Right atrium auricular region (tissue), 2 donors: Measurements from ENCODE around the gene SIPA1L3. TPM values are rescaled to one million over a fixed set of nuclear protein-coding genes. Genes with fewer than 3 reads are reported as not detected.
A peak's percentile ranks its signal among the peaks of the same experiment; 100 is the strongest.

ENCODE experiments used
- DNase-seq: peaks from one replicate; pipeline ENCODE4 v3.0.0-alpha.2; 2019; ENCODE audit warnings: low spot score
- H3K27ac ChIP-seq, 2 donors: fragments of 200-600 bp; sonication (generic); 1 replicate in 1 of 2; 2 replicates in 1 of 2; pipeline ENCODE4 v1.5.1; 2016 to 2019
- H3K27me3 ChIP-seq, 2 donors: fragments of 200-600 bp; sonication (generic); one replicate each; pipeline versions ENCODE4 v1.5.1 to v1.6.0; 2017 to 2019
- H3K36me3 ChIP-seq: fragments of 200-600 bp; sonication (generic); one replicate; pipeline ENCODE4 v1.5.1; 2016
- H3K4me1 ChIP-seq, 2 donors: fragments of 200-600 bp; sonication (generic); one replicate each; pipeline versions ENCODE4 v1.5.1 to v1.6.0; 2017 to 2019
- H3K4me3 ChIP-seq, 2 donors: fragments of 200-600 bp; sonication (generic); 1 replicate in 1 of 2; 2 replicates in 1 of 2; pipeline ENCODE4 v1.5.1; 2017 to 2019; ENCODE audit warnings: mild to moderate bottlenecking in 1 of 2, moderate library complexity in 1 of 2
- H3K9me3 ChIP-seq, 2 donors: fragments of 200-600 bp; sonication (generic); one replicate each; pipeline ENCODE4 v1.5.1; 2019
- CTCF ChIP-seq, 2 donors: fragments of 200-600 bp; sonication (generic); IDR thresholded peaks; one replicate each; pipeline ENCODE4 v1.5.1; 2019; ENCODE audit warnings: antibody characterized with exemption in 2 of 2
- total RNA-seq, 2 donors: library from RNA; depleted of rRNA; stranded (reverse); fragments of >200 nt; gene quantifications; one replicate each; pipeline ENCODE4 v1.1.0, GENCODE V29; 2016

SIPA1L3 gene
- total RNA-seq, 2 donors from 2014 or later = 10.7 to 19.6 TPM

GRCh38 chr19:37991841-37992248, 84.8 kb downstream of the SIPA1L3 start:
- DNase-seq = no peak
- TF ChIP-seq CTCF (IDR thresholded peaks at IDR 0.05) = no peak
- H3K27me3 ChIP-seq = no peaks in the 10 kb centered on the region

GRCh38 chr19:37992761-37993160, 85.8 kb downstream of the SIPA1L3 start:
- TF ChIP-seq CTCF (IDR thresholded peaks at IDR 0.05) = no peak
- Histone ChIP-seq H3K4me1 (no peaks in the 10 kb centered on the region), H3K4me3 (no peak overlapping the region), H3K36me3 (no peaks in the 10 kb centered on the region), H3K9me3 (no peaks in the 10 kb centered on the region), H3K27me3 (no peaks in the 10 kb centered on the region), H3K27ac (no peak overlapping the region)
- no peak for DNase-seq

More at GRCh38 chr19:37991841-37992248, 84.8 kb downstream of the SIPA1L3 start:
- Histone ChIP-seq H3K4me1 (no peaks in the 10 kb centered on the region), H3K9me3 (no peaks in the 10 kb centered on the region), H3K4me3 (no peak overlapping the region), H3K36me3 (no peaks in the 10 kb centered on the region), H3K27ac (no peak overlapping the region)

- no peak for DNase-seq
- Histone ChIP-seq H3K4me1 (peaks cover 0 to 19% of the 10 kb centered on the region in 2 donors), H3K9me3 (no peaks in the 10 kb centered on the region), H3K4me3 (no peak overlapping the region), H3K27ac (no peak overlapping the region), H3K36me3 (no peaks in the 10 kb centered on the region), H3K27me3 (no peaks in the 10 kb centered on the region)
- no peak for TF ChIP-seq CTCF (IDR thresholded peaks at IDR 0.05)
Measured at GRCh38 chr19:37994823-37995130, 87.8 kb downstream of the SIPA1L3 start.

GRCh38 chr19:37995346-37995745, 88.3 kb downstream of the SIPA1L3 start:
- H3K4me3 ChIP-seq = no peak overlapping the region
- no peak for TF ChIP-seq CTCF (IDR thresholded peaks at IDR 0.05)
- H3K36me3 ChIP-seq = no peaks in the 10 kb centered on the region
- no peaks in the 10 kb centered on the region for H3K9me3 ChIP-seq
- H3K27ac ChIP-seq = no peak overlapping the region
- H3K27me3 ChIP-seq = no peaks in the 10 kb centered on the region
- H3K4me1 ChIP-seq = peaks cover 0 to 23% of the 10 kb centered on the region in 2 donors
- no peak for DNase-seq

GRCh38 chr19:37997911-37998344, 90.9 kb downstream of the SIPA1L3 start:
- Histone ChIP-seq H3K9me3 (no peaks in the 10 kb centered on the region), H3K4me1 (peaks cover 0 to 26% of the 10 kb centered on the region in 2 donors), H3K36me3 (no peaks in the 10 kb centered on the region), H3K27ac (peak overlapping the region; percentile 35 to 72), H3K4me3 (no peak overlapping the region), H3K27me3 (no peaks in the 10 kb centered on the region)
- no peak for TF ChIP-seq CTCF (IDR thresholded peaks at IDR 0.05)
- no peak for DNase-seq

- DNase-seq = no peak
Measured at GRCh38 chr19:37998801-37999308, 91.8 kb downstream of the SIPA1L3 start.

More at GRCh38 chr19:37998801-37999308, 91.8 kb downstream of the SIPA1L3 start:
- Histone ChIP-seq H3K36me3 (no peaks in the 10 kb centered on the region), H3K27me3 (no peaks in the 10 kb centered on the region), H3K4me1 (peaks cover 0 to 35% of the 10 kb centered on the region in 2 donors), H3K27ac (peak overlapping the region; percentile 53 to 72), H3K9me3 (no peaks in the 10 kb centered on the region), H3K4me3 (no peak overlapping the region)
- TF ChIP-seq CTCF (IDR thresholded peaks at IDR 0.05) = no peak
